Measurements from ENCODE around the gene OR10G6. TPM values are rescaled to one million over a fixed set of nuclear protein-coding genes. Genes with fewer than 3 reads are reported as not detected.

The OR10G6 gene
- total RNA-seq, 2 experiments from 2014 or later = not detected

Other genes starting within 250 kb of the OR10G6 start
- gene OR6X1, start 240.6 kb downstream of the OR10G6 start, total RNA-seq = not detected
- not detected for gene OR6M1, start 188.8 kb downstream of the OR10G6 start, total RNA-seq
- gene TMEM225, start 109.5 kb downstream of the OR10G6 start, total RNA-seq = not detected
- gene OR8D4, start 93.0 kb downstream of the OR10G6 start, total RNA-seq = not detected
- not detected for gene OR4D5, start 55.5 kb downstream of the OR10G6 start, total RNA-seq
- gene OR6T1, start 51.3 kb downstream of the OR10G6 start, total RNA-seq = not detected
- not detected for gene OR10S1, start 17.4 kb downstream of the OR10G6 start, total RNA-seq
- gene OR10G4, start 17.8 kb upstream of the OR10G6 start, total RNA-seq = not detected
- not detected for gene OR10G9, start 27.9 kb upstream of the OR10G6 start, total RNA-seq
- gene OR10G8, start 31.6 kb upstream of the OR10G6 start, total RNA-seq = not detected
- not detected for gene OR10G7, start 46.2 kb upstream of the OR10G6 start, total RNA-seq
- gene VWA5A, start 120.3 kb upstream of the OR10G6 start, total RNA-seq = 1 to 10 TPM; 4.3 to 5.2 TPM
- not detected for gene OR10D3, start 188.2 kb upstream of the OR10G6 start, total RNA-seq
- gene OR8G1, start 245.9 kb upstream of the OR10G6 start, total RNA-seq = not detected